K562 (cell line): Measurements from ENCODE around the gene TBC1D7. TPM values are rescaled to one million over a fixed set of nuclear protein-coding genes. Genes with fewer than 3 reads are reported as not detected.

Experiments
- CBX3 ChIP-seq, 2 experiments: IDR thresholded peaks; 1 replicate in 1 of 2; 2 replicates in 1 of 2; pipeline ENCODE4 v1.6.1; 2012; ENCODE audit warnings: inconsistent platforms in 2 of 2, low read length in 2 of 2, borderline replicate concordance in 1 of 2, control low read depth in 1 of 2
- ERF ChIP-seq: fragments of 450-650 bp; formaldehyde crosslinking; IDR thresholded peaks from 2 replicates; pipeline ENCODE4 v1.4.0; 2020; ENCODE audit warnings: mild to moderate bottlenecking, mixed read lengths
- FUS ChIP-seq: fragments of 200-400 bp; formaldehyde crosslinking; optimal IDR thresholded peaks from 2 replicates; pipeline ENCODE3; 2017; ENCODE audit warnings: low read depth, low read length
- KDM2B ChIP-seq: fragments of 250-450 bp; sonication (Bioruptor Pico); IDR thresholded peaks from 2 replicates; pipeline ENCODE4 v1.8.0; 2021; ENCODE audit warnings: mild to moderate bottlenecking, moderate library complexity
- NCOA4 ChIP-seq: fragments of 450-650 bp; IDR thresholded peaks from 2 replicates; pipeline ENCODE4 v1.6.1; 2018; ENCODE audit warnings: mild to moderate bottlenecking; ENCODE audit not compliant: partially characterized antibody
- NFE2L1 ChIP-seq: fragments of 450-650 bp; IDR thresholded peaks from 2 replicates; pipeline ENCODE4 v1.6.1; 2016; ENCODE audit warnings: missing genetic modification characterization, low read depth, mild to moderate bottlenecking, missing compliant biosample characterization, moderate library complexity, borderline replicate concordance
- POLR3G ChIP-seq: IDR thresholded peaks from 2 replicates; pipeline ENCODE4 v1.6.1; 2011; ENCODE audit not compliant: insufficient read length, insufficient replicate concordance; ENCODE audit errors: extremely low read depth
- RBBP5 ChIP-seq: fragments of 200-600 bp; sonication (generic); IDR thresholded peaks from 2 replicates; pipeline ENCODE4 v1.6.1; 2012; ENCODE audit warnings: borderline replicate concordance, mild to moderate bottlenecking, low read length, control low read depth, inconsistent platforms; ENCODE audit not compliant: insufficient read depth, poor library complexity, severe bottlenecking
- RFX5 ChIP-seq: IDR thresholded peaks from 2 replicates; pipeline ENCODE4 v1.6.1; 2011; ENCODE audit warnings: low read depth, mild to moderate bottlenecking, improper control_type of control experiment, low read length
- TGIF2 ChIP-seq: sonication (generic); formaldehyde crosslinking; IDR thresholded peaks from 2 replicates; pipeline ENCODE4 v1.8.1; 2022; ENCODE audit warnings: mild to moderate bottlenecking, missing genetic modification reagents, moderate library complexity
- ZNF121 ChIP-seq: sonication (generic); formaldehyde crosslinking; conservative IDR thresholded peaks from 2 replicates; pipeline ENCODE4 v1.8.0; 2022; ENCODE audit warnings: missing genetic modification reagents
- ZNF764 ChIP-seq: fragments of 250-450 bp; sonication (Bioruptor Pico); IDR thresholded peaks from 2 replicates; pipeline ENCODE4 v1.4.0; 2020; ENCODE audit warnings: low read depth, mild to moderate bottlenecking, moderate library complexity
- polyA plus RNA-seq, 8 experiments: library from polyadenylated mRNA; depleted of rRNA in 4 of 8; stranded (reverse) in 5 of 8; unstranded in 3 of 8; fragments of >200 nt; fragmentation: Nextera tagmentation in 2 of 8; fragmentation: Illumina TruSeq in 1 of 8; extraction: Ambion mirVana in 2 of 8; extraction: Trizol in 1 of 8; gene quantifications; 2 replicates each; pipeline versions ENCODE4 v1.2.1 to v1.2.3, GENCODE V29; 2011 to 2014; ENCODE audit warnings: inconsistent platforms in 1 of 8, missing spikeins in 1 of 8
- total RNA-seq, 7 experiments: library from RNA; depleted of rRNA in 6 of 7; stranded (reverse); fragments of >200 nt in 6 of 7; fragmentation: Illumina TruSeq in 2 of 7; extraction: Trizol in 2 of 7; gene quantifications; 2 replicates each; pipeline versions ENCODE4 v1.2.1 to v1.2.3, GENCODE V29; 2011 to 2021; ENCODE audit warnings: low replicate concordance in 1 of 7
- TF ChIP-seq, protein P1 (sequence below): fragments of 150-350 bp; IDR thresholded peaks from 2 replicates; pipeline ENCODE4 v1.6.1; 2014; ENCODE audit warnings: low read depth, mild to moderate bottlenecking, low read length, borderline replicate concordance
- TF ChIP-seq, protein P2 (sequence below): fragments of 150-350 bp; conservative IDR thresholded peaks from 2 replicates; pipeline ENCODE4 v1.6.1; 2014; ENCODE audit warnings: low read length
- TF ChIP-seq, protein P3 (sequence below): fragments of 450-650 bp; conservative IDR thresholded peaks from 2 replicates; pipeline ENCODE4 v1.6.1; 2016; ENCODE audit warnings: missing genetic modification characterization, low read depth, mild to moderate bottlenecking, missing compliant biosample characterization, moderate library complexity
- TF ChIP-seq, protein P4 (sequence below), 2 experiments: fragments of 200-800 bp in 1 of 2; sonication (Bioruptor generic) in 1 of 2; sonication (generic) in 1 of 2; formaldehyde crosslinking in 1 of 2; IDR thresholded peaks in 1 of 2; conservative IDR thresholded peaks in 1 of 2; 2 replicates each; pipeline versions ENCODE4 v1.5.0 to v1.6.1; 2016 to 2020; ENCODE audit warnings: missing compliant biosample characterization in 1 of 2, missing genetic modification characterization in 1 of 2, missing genetic modification reagents in 1 of 2

Gene TBC1D7
- total and polyA plus RNA-seq, 9 of the 15 experiments (the other 6 are each of a cell fraction or from before 2014, with no cell fraction given) = 49.4 to 107 (median 61.1) TPM

GRCh38 chr6:13372688-13373487 is 44.6 kb upstream of the TBC1D7 start (continued):
- TF ChIP-seq, protein P1, sequence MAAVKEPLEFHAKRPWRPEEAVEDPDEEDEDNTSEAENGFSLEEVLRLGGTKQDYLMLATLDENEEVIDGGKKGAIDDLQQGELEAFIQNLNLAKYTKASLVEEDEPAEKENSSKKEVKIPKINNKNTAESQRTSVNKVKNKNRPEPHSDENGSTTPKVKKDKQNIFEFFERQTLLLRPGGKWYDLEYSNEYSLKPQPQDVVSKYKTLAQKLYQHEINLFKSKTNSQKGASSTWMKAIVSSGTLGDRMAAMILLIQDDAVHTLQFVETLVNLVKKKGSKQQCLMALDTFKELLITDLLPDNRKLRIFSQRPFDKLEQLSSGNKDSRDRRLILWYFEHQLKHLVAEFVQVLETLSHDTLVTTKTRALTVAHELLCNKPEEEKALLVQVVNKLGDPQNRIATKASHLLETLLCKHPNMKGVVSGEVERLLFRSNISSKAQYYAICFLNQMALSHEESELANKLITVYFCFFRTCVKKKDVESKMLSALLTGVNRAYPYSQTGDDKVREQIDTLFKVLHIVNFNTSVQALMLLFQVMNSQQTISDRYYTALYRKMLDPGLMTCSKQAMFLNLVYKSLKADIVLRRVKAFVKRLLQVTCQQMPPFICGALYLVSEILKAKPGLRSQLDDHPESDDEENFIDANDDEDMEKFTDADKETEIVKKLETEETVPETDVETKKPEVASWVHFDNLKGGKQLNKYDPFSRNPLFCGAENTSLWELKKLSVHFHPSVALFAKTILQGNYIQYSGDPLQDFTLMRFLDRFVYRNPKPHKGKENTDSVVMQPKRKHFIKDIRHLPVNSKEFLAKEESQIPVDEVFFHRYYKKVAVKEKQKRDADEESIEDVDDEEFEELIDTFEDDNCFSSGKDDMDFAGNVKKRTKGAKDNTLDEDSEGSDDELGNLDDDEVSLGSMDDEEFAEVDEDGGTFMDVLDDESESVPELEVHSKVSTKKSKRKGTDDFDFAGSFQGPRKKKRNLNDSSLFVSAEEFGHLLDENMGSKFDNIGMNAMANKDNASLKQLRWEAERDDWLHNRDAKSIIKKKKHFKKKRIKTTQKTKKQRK = no peak
- TF ChIP-seq RFX5 = no peak
- no peak for TF ChIP-seq NCOA4
- TF ChIP-seq CBX3 (IDR thresholded peaks at IDR 0.05; ENCODE audit: borderline replicate concordance in 1 of 2, low read length in 2 of 2) = no peak
- TF ChIP-seq, protein P2, sequence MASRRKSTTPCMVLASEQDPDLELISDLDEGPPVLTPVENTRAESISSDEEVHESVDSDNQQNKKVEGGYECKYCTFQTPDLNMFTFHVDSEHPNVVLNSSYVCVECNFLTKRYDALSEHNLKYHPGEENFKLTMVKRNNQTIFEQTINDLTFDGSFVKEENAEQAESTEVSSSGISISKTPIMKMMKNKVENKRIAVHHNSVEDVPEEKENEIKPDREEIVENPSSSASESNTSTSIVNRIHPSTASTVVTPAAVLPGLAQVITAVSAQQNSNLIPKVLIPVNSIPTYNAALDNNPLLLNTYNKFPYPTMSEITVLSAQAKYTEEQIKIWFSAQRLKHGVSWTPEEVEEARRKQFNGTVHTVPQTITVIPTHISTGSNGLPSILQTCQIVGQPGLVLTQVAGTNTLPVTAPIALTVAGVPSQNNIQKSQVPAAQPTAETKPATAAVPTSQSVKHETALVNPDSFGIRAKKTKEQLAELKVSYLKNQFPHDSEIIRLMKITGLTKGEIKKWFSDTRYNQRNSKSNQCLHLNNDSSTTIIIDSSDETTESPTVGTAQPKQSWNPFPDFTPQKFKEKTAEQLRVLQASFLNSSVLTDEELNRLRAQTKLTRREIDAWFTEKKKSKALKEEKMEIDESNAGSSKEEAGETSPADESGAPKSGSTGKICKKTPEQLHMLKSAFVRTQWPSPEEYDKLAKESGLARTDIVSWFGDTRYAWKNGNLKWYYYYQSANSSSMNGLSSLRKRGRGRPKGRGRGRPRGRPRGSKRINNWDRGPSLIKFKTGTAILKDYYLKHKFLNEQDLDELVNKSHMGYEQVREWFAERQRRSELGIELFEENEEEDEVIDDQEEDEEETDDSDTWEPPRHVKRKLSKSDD = no peak
- TF ChIP-seq NFE2L1 = no peak
- TF ChIP-seq, protein P3, sequence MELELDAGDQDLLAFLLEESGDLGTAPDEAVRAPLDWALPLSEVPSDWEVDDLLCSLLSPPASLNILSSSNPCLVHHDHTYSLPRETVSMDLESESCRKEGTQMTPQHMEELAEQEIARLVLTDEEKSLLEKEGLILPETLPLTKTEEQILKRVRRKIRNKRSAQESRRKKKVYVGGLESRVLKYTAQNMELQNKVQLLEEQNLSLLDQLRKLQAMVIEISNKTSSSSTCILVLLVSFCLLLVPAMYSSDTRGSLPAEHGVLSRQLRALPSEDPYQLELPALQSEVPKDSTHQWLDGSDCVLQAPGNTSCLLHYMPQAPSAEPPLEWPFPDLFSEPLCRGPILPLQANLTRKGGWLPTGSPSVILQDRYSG (tag) = no peak
- no peak for TF ChIP-seq ZNF121 (CRISPR knock-in tag)
- TF ChIP-seq ZNF764 (CRISPR knock-in tag) = no peak
- TF ChIP-seq RBBP5 = no peak
- no peak for TF ChIP-seq POLR3G
- TF ChIP-seq, protein P4, sequence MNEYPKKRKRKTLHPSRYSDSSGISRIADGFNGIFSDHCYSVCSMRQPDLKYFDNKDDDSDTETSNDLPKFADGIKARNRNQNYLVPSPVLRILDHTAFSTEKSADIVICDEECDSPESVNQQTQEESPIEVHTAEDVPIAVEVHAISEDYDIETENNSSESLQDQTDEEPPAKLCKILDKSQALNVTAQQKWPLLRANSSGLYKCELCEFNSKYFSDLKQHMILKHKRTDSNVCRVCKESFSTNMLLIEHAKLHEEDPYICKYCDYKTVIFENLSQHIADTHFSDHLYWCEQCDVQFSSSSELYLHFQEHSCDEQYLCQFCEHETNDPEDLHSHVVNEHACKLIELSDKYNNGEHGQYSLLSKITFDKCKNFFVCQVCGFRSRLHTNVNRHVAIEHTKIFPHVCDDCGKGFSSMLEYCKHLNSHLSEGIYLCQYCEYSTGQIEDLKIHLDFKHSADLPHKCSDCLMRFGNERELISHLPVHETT (CRISPR knock-in tag; conservative IDR thresholded peaks at IDR 0.05 in 1 of 2, IDR thresholded peaks at IDR 0.05 in 1 of 2) = 0 out of 4 replicates have a peak, but pooled peaks of 1 of the 2 experiments have one; percentile 18
- TF ChIP-seq TGIF2 (CRISPR knock-in tag) = no peak
- TF ChIP-seq ERF (CRISPR knock-in tag) = 0 out of 2 replicates have a peak, but pooled peaks have one; percentile 64
- no peak for TF ChIP-seq FUS
- no peak for TF ChIP-seq KDM2B (CRISPR knock-in tag)
